GM23338 (cell line): ENCODE data around the gene GALNT1. TPM values are rescaled to one million over a fixed set of nuclear protein-coding genes. Genes with fewer than 3 reads are reported as not detected.

Source experiments
- ATAC-seq: fragments of 200-7000 bp; cut with Tn5 transposase; 3 replicates; pipeline ENCODE4 v1.9.1; 2020
- DNase-seq: peaks from one replicate; pipeline ENCODE4 v3.0.0-alpha.2; 2015; ENCODE audit warnings: low spot score
- H2AFZ ChIP-seq: fragments of 200-600 bp; sonication (generic); 2 replicates; pipeline ENCODE4 v1.8.0; 2016; ENCODE audit warnings: antibody characterized with exemption, mild to moderate bottlenecking, moderate library complexity
- H3F3A ChIP-seq: fragments of 200-600 bp; sonication (generic); replicated peaks from 2 replicates; pipeline ENCODE4 v1.8.0; 2017; ENCODE audit warnings: antibody characterized with exemption, mixed run types, low read depth
- H3K27ac ChIP-seq: fragments of 200-600 bp; sonication (generic); 2 replicates; pipeline ENCODE4 v1.6.1; 2016; ENCODE audit warnings: low read depth
- H3K27me3 ChIP-seq: fragments of 200-600 bp; sonication (generic); 2 replicates; pipeline ENCODE4 v1.8.0; 2016; ENCODE audit warnings: mild to moderate bottlenecking, mixed run types, moderate library complexity; ENCODE audit not compliant: insufficient read depth
- H3K36me3 ChIP-seq: fragments of 200-600 bp; sonication (generic); 2 replicates; pipeline ENCODE4 v1.8.0; 2016; ENCODE audit warnings: mild to moderate bottlenecking; ENCODE audit not compliant: insufficient read depth
- H3K4me1 ChIP-seq: fragments of 200-600 bp; sonication (generic); 2 replicates; pipeline ENCODE4 v1.8.0; 2016; ENCODE audit warnings: mild to moderate bottlenecking, moderate library complexity; ENCODE audit not compliant: insufficient read depth
- H3K4me2 ChIP-seq: fragments of 200-600 bp; sonication (generic); 2 replicates; pipeline ENCODE4 v1.7.1; 2017; ENCODE audit warnings: mixed run types
- H3K4me3 ChIP-seq: fragments of 200-600 bp; sonication (generic); 2 replicates; pipeline ENCODE4 v1.6.1; 2016; ENCODE audit warnings: mixed run types
- H3K79me2 ChIP-seq: fragments of 200-600 bp; sonication (generic); replicated peaks from 2 replicates; pipeline ENCODE4 v1.8.0; 2017; ENCODE audit warnings: mild to moderate bottlenecking; ENCODE audit not compliant: insufficient read depth
- H3K9me2 ChIP-seq: fragments of 200-600 bp; sonication (generic); 2 replicates; pipeline ENCODE4 v1.8.0; 2017; ENCODE audit not compliant: insufficient read depth
- H4K20me1 ChIP-seq: fragments of 200-600 bp; sonication (generic); replicated peaks from 2 replicates; pipeline ENCODE4 v1.8.0; 2017; ENCODE audit warnings: mild to moderate bottlenecking; ENCODE audit not compliant: insufficient read depth
- H3K27ac Mint-ChIP-seq: 2 replicates; pipeline ENCODE4 v1.8.0; 2020; ENCODE audit warnings: inconsistent platforms, mild to moderate bottlenecking, moderate library complexity, mixed read lengths
- H3K27me3 Mint-ChIP-seq: 3 replicates; pipeline ENCODE4 v1.8.0; 2022; ENCODE audit warnings: low read depth, mild to moderate bottlenecking, moderate library complexity, mixed read lengths, inconsistent platforms; ENCODE audit not compliant: insufficient read depth, poor library complexity
- H3K36me3 Mint-ChIP-seq: 3 replicates; pipeline ENCODE4 v1.8.0; 2021; ENCODE audit warnings: low read depth, mild to moderate bottlenecking, inconsistent platforms, moderate library complexity, mixed read lengths
- H3K4me1 Mint-ChIP-seq: 3 replicates; pipeline ENCODE4 v1.8.0; 2020; ENCODE audit warnings: mild to moderate bottlenecking, inconsistent platforms, mixed read lengths
- H3K4me3 Mint-ChIP-seq: 3 replicates; pipeline ENCODE4 v1.8.0; 2021; ENCODE audit warnings: moderate library complexity, mild to moderate bottlenecking, inconsistent platforms, mixed read lengths
- H3K9me3 Mint-ChIP-seq: 3 replicates; pipeline ENCODE4 v1.8.0; 2020; ENCODE audit warnings: moderate library complexity, mild to moderate bottlenecking, inconsistent platforms, mixed read lengths
- CREB1 ChIP-seq: fragments of 250-450 bp; sonication (Bioruptor Pico); IDR thresholded peaks from 2 replicates; pipeline ENCODE4 v1.5.0; 2020; ENCODE audit warnings: low read depth, mild to moderate bottlenecking, moderate library complexity
- EZH2 ChIP-seq: fragments of 200-600 bp; sonication (generic); IDR thresholded peaks from one replicate; pipeline ENCODE4 v1.8.0; 2017; ENCODE audit warnings: antibody characterized with exemption, mild to moderate bottlenecking, low read depth; ENCODE audit not compliant: unreplicated experiment
- EZH2phosphoT487 ChIP-seq: fragments of 200-600 bp; sonication (generic); IDR thresholded peaks from one replicate; pipeline ENCODE4 v1.8.1; 2018; ENCODE audit warnings: antibody characterized with exemption; ENCODE audit not compliant: unreplicated experiment
- JUNB ChIP-seq: IDR thresholded peaks from one replicate; pipeline ENCODE4 v1.6.1; 2016; ENCODE audit warnings: antibody characterized with exemption; ENCODE audit not compliant: unreplicated experiment
- NANOG ChIP-seq: IDR thresholded peaks from 2 replicates; pipeline ENCODE4 v1.6.1; 2016; ENCODE audit warnings: antibody characterized with exemption, borderline replicate concordance
- POLR2AphosphoS5 ChIP-seq: IDR thresholded peaks from 2 replicates; pipeline ENCODE4 v1.6.1; 2016; ENCODE audit warnings: antibody characterized with exemption, low read depth
- STAT1 ChIP-seq: IDR thresholded peaks from one replicate; pipeline ENCODE4 v1.6.1; 2016; ENCODE audit warnings: antibody characterized with exemption; ENCODE audit not compliant: unreplicated experiment
- ZNF114 ChIP-seq: fragments of 250-450 bp; sonication (Bioruptor Pico); IDR thresholded peaks from 2 replicates; pipeline ENCODE4 v1.5.0; 2020; ENCODE audit warnings: mild to moderate bottlenecking, moderate library complexity
- ZNF331 ChIP-seq: fragments of 250-450 bp; sonication (Bioruptor Pico); IDR thresholded peaks from 2 replicates; pipeline ENCODE4 v1.5.0; 2020; ENCODE audit warnings: low read depth, mild to moderate bottlenecking, moderate library complexity
- ZNF462 ChIP-seq: fragments of 250-450 bp; sonication (Bioruptor Pico); IDR thresholded peaks from 2 replicates; pipeline ENCODE4 v1.5.0; 2020; ENCODE audit warnings: mild to moderate bottlenecking, moderate library complexity
- polyA plus RNA-seq: library from polyadenylated mRNA; unstranded; fragments of >200 nt; fragmentation: Nextera tagmentation; extraction: Ambion mirVana; gene quantifications from 2 replicates; pipeline ENCODE4 v1.2.1, GENCODE V29; 2016
- total RNA-seq: library from RNA; depleted of rRNA; stranded (reverse); fragments of >200 nt; shearing (Covaris generic); gene quantifications from 2 replicates; pipeline ENCODE4 v1.2.3, GENCODE V29; 2014
- TF ChIP-seq, protein P1 (sequence below): IDR thresholded peaks from 2 replicates; pipeline ENCODE4 v1.6.1; 2016; ENCODE audit warnings: antibody characterized with exemption
- TF ChIP-seq, protein P2 (sequence below): IDR thresholded peaks from one replicate; pipeline ENCODE4 v1.6.1; 2018; ENCODE audit warnings: antibody characterized with exemption; ENCODE audit not compliant: unreplicated experiment
- TF ChIP-seq, protein P3 (sequence below), 2 experiments: fragments of 200-600 bp in 1 of 2; sonication (generic) in 1 of 2; conservative IDR thresholded peaks; 2 replicates each; pipeline versions ENCODE4 v1.5.1 to v1.6.1; 2016 to 2017; ENCODE audit warnings: antibody characterized with exemption in 2 of 2, low read depth in 2 of 2, mild to moderate bottlenecking in 2 of 2, moderate library complexity in 1 of 2

The GALNT1 gene
- total and polyA plus RNA-seq, 2 experiments from 2014 or later = 37.4 to 60.8 TPM

DNA sequence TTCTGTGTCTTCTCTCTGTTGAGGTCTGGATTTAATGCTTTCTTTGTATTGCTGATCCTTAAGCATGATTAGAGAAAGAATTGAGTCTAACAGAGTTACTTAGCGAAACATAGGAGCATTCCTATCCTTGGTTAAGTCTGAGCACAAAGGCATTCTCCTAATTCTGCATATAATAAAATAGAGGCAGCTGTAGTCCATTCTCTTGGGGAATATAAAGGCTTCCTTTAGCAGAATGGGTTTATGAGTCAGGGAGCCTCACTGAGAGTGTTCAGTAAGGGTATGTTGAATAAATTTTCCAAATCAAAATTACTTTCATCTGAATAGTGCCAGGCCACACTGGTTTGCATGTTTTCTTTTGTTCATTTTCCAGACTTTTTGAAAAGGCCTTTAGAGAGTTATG lies 101.5 kb downstream of the GALNT1 start:
- no peak overlapping the region for H2AFZ ChIP-seq
- no peaks in the 10 kb centered on the region for H3K36me3 ChIP-seq
- H3K27me3 ChIP-seq = no peaks in the 10 kb centered on the region
- no peaks in the 10 kb centered on the region for H3K4me1 ChIP-seq
- no peak overlapping the region for H3K4me2 ChIP-seq
- H4K20me1 ChIP-seq = no peaks in the 10 kb centered on the region
- TF ChIP-seq EZH2phosphoT487 = no peak
- TF ChIP-seq ZNF114 (CRISPR knock-in tag) = no peak
- TF ChIP-seq, protein P1, sequence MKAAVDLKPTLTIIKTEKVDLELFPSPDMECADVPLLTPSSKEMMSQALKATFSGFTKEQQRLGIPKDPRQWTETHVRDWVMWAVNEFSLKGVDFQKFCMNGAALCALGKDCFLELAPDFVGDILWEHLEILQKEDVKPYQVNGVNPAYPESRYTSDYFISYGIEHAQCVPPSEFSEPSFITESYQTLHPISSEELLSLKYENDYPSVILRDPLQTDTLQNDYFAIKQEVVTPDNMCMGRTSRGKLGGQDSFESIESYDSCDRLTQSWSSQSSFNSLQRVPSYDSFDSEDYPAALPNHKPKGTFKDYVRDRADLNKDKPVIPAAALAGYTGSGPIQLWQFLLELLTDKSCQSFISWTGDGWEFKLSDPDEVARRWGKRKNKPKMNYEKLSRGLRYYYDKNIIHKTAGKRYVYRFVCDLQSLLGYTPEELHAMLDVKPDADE = no peak
- no peak for TF ChIP-seq NANOG
- TF ChIP-seq, protein P2, sequence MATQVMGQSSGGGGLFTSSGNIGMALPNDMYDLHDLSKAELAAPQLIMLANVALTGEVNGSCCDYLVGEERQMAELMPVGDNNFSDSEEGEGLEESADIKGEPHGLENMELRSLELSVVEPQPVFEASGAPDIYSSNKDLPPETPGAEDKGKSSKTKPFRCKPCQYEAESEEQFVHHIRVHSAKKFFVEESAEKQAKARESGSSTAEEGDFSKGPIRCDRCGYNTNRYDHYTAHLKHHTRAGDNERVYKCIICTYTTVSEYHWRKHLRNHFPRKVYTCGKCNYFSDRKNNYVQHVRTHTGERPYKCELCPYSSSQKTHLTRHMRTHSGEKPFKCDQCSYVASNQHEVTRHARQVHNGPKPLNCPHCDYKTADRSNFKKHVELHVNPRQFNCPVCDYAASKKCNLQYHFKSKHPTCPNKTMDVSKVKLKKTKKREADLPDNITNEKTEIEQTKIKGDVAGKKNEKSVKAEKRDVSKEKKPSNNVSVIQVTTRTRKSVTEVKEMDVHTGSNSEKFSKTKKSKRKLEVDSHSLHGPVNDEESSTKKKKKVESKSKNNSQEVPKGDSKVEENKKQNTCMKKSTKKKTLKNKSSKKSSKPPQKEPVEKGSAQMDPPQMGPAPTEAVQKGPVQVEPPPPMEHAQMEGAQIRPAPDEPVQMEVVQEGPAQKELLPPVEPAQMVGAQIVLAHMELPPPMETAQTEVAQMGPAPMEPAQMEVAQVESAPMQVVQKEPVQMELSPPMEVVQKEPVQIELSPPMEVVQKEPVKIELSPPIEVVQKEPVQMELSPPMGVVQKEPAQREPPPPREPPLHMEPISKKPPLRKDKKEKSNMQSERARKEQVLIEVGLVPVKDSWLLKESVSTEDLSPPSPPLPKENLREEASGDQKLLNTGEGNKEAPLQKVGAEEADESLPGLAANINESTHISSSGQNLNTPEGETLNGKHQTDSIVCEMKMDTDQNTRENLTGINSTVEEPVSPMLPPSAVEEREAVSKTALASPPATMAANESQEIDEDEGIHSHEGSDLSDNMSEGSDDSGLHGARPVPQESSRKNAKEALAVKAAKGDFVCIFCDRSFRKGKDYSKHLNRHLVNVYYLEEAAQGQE = no peak
- TF ChIP-seq JUNB = no peak
- TF ChIP-seq CREB1 (CRISPR knock-in tag) = no peak
- TF ChIP-seq ZNF331 (CRISPR knock-in tag) = no peak
- no peak for TF ChIP-seq ZNF462
- no peak for TF ChIP-seq POLR2AphosphoS5
- no peak for TF ChIP-seq EZH2
- TF ChIP-seq STAT1 = no peak
- TF ChIP-seq, protein P3, sequence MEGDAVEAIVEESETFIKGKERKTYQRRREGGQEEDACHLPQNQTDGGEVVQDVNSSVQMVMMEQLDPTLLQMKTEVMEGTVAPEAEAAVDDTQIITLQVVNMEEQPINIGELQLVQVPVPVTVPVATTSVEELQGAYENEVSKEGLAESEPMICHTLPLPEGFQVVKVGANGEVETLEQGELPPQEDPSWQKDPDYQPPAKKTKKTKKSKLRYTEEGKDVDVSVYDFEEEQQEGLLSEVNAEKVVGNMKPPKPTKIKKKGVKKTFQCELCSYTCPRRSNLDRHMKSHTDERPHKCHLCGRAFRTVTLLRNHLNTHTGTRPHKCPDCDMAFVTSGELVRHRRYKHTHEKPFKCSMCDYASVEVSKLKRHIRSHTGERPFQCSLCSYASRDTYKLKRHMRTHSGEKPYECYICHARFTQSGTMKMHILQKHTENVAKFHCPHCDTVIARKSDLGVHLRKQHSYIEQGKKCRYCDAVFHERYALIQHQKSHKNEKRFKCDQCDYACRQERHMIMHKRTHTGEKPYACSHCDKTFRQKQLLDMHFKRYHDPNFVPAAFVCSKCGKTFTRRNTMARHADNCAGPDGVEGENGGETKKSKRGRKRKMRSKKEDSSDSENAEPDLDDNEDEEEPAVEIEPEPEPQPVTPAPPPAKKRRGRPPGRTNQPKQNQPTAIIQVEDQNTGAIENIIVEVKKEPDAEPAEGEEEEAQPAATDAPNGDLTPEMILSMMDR (conservative IDR thresholded peaks at IDR 0.05; ENCODE audit: low read depth in 2 of 2) = no peak
- ATAC-seq = no peak
- DNase-seq = no peak
- peaks cover 4% of the 10 kb centered on the region; the same call in 1 of the 3 replicates for H3K36me3 Mint-ChIP-seq
- H3K4me1 Mint-ChIP-seq = no peaks in the 10 kb centered on the region
- no peak overlapping the region for H3K4me3 Mint-ChIP-seq
- H3K9me2 ChIP-seq = no peaks in the 10 kb centered on the region
- H3F3A ChIP-seq = no peaks in the 10 kb centered on the region
- no peaks in the 10 kb centered on the region for H3K27me3 Mint-ChIP-seq
- H3K9me3 Mint-ChIP-seq = no peaks in the 10 kb centered on the region
- H3K79me2 ChIP-seq = no peaks in the 10 kb centered on the region
- H3K27ac Mint-ChIP-seq = no peak overlapping the region
- H3K27ac ChIP-seq = no peak overlapping the region
- no peak overlapping the region for H3K4me3 ChIP-seq
